ENCODE data around the gene ATRX.
"Not testable (repeated sequence)": the region's sequence is repeated elsewhere in the genome, so short reads cannot be mapped to it uniquely, and the experiment has no call there.

The ATRX gene

DNA sequence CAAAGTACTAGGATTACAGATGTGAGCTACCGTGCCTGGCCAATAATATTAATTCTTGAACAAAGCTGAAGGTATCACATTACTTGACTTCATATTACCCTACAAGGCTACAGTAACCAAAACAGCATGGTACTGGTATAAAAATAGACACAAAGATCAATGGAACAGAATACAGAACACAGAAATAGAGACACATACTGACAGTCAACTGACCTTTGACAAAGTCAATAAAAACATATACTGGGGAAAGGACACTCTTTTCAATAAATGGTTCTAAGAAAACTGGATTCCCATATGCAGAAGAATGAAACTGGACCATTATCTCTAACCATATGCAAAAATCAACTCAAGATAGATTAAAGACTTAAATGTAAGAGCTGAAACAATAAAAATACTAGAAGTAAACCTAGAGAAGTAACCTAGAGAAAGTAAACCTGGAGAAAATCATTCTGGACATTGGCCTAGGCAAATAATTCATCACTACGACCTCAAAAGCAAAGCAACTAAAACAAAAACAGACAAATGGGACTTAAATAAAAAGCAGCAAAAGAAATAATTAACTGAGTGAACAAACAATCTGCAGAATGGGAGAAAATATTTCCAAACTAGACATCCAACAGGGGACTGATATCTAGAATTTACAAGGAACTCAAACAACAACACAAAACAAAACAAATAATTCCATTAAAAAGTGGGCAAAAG, 182.2 kb downstream of the ATRX start:
- no peak for DNase-seq

DNA sequence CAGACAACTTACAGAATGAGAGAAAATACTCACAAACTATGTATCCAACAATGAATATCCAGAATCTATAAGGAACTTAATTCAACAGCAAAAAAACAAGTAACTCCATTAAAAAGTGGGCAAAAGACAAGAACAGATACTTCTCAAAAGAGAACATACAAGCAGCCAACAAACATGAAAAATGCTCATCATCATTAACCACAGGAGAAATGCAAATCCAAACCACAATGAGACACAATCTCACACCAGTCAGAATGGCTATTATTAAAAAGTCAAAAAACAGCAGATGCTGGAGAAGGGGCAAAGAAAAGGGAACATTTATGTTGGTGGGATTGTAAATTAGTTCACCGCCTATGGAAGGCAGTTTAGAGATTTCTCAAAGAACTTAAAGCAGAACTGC, 188.5 kb downstream of the ATRX start:
- DNase-seq, result no peak

- DNase-seq, result no peak
Measured at GRCh38 chrX:77597090-77597489, 188.9 kb downstream of the ATRX start.

- no peak for DNase-seq
Measured at GRCh38 chrX:77595848-77596247, 190.2 kb downstream of the ATRX start.

DNA sequence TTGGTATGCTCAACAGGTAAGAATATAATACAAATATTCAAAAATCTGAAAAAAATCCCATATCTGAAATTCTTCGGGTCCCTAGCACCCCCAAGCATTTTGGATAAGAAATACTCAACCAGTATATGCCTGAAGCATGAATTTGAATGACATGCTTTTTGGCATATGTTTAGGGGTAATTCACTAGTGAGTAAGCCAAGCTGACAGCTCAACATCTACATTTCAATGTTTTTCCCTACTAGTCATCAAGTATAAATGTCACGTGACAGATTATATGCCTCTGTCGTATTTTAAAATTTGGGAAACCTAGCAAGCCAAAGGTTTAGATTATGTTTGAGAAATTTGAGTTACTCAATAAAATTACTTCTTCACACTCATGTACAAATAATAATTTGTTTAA, 213.7 kb downstream of the ATRX start:
- DNase-seq, result no peak

- DNase-seq, result no peak
Measured at GRCh38 chrX:77565278-77565677, 220.7 kb downstream of the ATRX start.

DNA sequence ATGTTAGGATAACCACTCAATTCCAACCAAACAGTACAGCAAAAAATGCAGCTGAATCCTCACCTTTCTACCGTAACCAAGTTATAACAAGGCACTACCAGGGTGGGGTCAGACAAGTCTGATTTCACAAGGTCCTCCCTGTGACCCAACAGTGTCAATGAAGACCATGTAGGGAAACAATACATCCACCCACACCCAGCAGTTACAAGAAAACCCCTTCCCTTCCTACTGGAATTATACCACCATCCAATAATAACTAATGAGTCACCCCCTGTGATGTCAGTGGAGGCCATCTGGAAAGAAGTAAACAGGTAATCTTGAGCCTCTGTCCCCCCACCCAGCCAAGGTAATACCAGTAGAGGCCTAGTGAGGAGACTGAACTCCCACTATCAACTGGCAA, 221.2 kb downstream of the ATRX start:
- no peak for DNase-seq

DNA sequence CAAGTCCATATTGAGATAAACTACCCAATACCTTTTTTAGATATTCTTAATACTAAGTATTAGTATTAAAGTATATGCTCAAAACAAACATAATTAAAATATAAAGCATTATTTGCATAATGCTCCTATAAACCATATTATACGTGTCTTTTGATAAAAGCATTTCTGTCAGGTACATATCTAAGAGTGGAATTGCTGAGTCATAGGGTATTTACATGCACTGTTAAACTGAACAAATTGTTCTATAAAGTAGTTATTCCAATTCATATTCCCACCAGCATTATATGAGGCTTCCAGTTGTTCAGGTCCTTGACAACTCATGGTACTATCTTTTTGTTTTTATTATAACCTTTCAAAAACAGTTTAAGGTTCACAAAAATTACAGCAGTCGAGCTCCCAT, 224.6 kb downstream of the ATRX start:
- DNase-seq, result no peak

- no peak for DNase-seq
Measured at GRCh38 chrX:77556276-77556675, 229.7 kb downstream of the ATRX start.

DNA sequence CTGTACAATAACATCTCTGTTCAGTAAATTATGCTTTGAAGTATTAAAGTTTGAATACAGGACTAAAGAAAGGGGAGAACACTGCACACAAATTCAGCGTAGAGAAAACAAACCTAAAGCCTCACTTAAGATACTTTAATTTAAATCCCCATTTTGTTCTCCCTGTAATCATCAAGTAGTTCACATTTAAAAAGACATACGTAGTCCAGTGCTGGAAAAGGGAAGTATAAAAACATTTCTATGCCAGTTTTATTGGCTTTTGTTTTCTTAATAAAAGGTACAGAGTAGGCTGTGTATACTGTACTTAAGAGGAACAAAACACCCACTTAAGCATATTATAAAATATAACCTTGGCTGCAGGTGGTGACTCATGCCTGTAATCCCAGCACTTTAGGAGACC, 237.3 kb downstream of the ATRX start:
- no peak for DNase-seq

DNA sequence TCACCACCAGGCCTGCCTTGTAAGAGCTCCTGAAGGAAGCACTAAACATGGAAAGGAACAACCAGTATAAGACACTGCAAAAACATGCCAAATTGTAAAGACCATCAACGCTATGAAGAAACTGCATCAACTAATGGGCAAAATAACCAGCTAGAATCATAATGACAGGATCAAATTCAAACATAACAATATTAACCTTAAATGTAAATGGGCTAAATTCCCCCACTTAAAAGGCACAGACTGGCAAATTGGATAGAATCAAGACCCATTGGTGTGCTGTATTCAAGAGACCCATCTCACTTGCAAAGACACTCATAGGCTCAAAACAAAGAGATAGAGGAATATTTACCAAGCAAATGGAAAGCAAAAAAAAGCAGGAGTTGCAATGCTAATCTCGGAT, 246.2 kb downstream of the ATRX start:
- not testable (repeated sequence) for DNase-seq

DNA sequence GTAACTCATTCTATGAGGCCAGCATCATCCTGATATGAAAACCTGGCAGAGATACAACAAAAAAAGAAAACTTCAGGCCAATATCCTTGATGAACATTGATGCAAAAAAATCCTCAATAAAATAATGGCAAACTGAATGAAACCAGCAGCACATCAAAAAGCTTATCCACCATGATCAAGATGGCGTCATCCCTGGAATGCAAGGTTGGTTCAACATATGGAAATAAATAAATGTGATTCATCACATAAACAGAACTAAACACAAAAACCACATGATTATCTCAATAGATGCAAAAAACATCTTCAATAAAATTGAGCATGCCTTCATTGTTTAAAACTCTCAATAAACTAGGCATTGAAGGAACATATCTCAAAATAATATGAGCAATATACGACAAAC, 254.8 kb downstream of the ATRX start:
- DNase-seq, result not testable (repeated sequence)

DNA sequence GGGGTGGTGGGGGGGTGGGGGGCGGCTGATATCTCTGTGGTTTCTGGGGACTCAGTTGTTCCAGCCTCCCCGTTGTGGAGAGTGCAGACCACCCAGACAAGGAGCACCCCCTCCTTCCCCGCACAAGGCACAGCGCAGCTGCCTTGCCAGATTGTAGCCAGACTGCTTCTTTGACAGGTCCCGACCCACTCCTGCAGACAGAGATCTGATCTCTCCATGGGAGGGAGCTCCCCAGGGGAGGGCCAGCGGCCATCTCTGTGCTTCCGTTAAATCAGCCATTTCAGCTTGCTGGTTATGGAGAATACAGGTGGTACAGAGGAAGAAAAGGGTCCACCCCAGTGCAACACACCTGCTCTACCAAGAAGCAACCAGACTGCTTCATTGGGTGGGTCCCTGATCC, 258.0 kb downstream of the ATRX start:
- no peak for DNase-seq

DNA sequence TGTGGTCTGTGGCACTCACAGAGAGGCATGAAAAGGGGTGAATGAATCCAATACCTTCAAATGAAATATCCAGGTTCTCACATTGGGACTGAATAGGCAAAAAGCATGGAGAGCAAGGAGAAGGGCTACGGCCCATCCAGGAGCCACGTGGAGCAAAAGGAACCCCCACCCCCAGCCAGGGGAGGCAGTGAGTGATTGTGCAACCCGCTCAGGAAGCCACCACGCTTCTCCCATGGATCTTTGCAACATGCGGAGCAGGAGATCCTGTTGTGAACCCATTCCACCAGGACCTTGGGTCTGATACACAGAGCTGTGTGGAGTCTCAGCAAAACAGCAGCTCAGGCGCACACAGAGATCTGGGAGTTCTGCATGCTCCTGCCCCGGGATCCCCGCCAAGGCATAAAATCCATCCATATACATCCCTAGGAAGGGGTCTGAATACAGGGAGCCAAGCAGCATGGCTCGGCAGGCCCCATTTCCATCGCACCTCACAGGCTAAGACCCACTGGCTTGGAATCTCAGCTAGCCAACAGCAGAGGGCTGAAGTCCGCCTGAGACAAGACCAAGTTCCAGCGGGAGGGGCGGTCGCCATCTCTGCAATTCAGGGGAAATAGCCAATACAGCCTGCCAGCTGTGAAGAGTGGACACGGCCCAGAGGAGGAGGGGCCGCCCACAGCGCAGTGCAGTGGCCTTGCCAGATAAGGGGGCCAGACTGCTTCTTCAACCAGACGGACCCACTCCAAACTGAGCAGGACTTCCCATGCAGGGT, 258.6 kb downstream of the ATRX start:
- no peak for DNase-seq

DNA sequence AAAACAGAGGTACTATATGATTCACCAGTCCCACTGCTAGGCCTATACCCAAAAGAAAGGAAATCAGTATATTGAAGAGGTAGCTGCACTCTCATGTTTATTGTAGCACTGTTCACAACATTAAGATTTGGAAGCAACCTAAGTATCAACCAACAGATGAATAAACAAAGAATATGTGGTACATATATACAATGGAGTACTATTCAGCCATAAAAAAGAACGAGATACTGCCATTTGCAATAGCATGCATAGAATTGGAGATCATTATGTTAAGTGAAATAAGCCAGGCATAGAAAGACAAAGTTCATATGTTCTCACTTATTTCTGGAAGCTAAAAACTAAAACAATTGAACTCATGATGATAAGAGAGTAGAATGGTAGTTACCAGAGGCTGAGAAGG, 266.3 kb downstream of the ATRX start:
- no peak for DNase-seq

DNA sequence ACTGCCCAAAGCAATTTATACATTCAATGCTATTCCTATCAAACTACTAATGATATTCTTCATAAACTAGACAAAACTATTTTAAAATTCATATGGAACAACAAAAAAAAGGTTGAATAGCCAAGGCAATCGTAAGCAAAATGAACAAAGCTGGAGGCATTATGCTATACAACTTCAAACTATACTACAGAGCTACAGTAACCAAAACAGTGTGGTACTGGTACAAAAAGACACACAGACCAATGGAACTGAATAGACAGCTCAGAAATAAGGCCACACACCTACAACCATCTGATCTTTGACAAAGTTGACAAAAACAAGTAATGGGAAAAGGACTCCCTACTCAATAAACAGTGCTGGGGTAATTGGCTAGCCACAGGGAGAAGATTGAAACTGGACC, 271.8 kb downstream of the ATRX start:
- DNase-seq, result no peak

DNA sequence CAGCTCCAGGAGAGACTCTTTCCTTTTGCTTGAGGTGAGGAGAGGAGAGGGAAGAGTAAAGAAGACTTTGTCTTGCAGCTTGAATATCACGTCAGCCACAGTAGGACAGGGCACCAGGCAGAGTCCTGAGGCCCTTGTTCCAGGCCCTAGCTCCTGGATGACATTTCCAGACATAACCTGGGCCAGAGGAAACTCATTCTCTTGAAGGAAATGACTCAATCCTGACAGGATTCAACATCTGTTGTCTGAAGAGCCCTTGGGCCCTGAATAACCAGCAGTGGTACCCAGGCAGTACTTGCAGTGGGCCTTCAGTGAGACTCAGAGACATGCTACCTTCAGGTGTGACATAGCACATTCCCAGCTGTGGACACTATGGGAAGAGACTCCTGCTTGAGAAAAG, 276.0 kb downstream of the ATRX start:
- DNase-seq, result no peak

- DNase-seq, result peak; percentile 36
Measured at GRCh38 chrX:77505227-77505626, 280.8 kb downstream of the ATRX start.

DNA sequence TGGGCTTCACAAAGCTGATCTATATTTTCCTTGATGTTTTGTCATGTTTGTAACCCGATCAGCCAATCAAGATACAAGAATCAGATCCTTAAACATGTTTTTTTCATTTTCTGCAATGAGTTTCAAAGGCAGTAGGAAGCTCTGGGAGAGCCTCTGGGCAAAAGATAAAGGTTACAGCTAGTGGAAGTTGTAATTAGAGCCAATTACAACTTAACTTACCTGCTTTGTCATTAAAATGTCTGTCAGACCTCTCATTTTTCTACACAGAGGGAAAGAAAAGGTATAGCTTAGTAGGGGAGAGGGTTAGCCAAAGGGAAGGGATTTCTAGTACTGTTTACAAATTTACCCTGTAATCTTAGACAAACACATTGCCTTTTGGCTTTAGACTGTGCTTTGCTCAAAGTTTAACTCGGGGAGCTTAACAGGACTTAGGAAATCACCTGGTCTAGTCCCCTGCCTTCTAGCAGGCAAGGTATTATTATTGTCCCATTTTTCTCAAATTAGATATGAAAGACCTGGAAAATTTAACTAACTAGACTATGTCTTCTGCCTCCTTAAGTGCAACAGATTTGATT, 283.0 kb downstream of the ATRX start:
- DNase-seq, result no peak

DNA sequence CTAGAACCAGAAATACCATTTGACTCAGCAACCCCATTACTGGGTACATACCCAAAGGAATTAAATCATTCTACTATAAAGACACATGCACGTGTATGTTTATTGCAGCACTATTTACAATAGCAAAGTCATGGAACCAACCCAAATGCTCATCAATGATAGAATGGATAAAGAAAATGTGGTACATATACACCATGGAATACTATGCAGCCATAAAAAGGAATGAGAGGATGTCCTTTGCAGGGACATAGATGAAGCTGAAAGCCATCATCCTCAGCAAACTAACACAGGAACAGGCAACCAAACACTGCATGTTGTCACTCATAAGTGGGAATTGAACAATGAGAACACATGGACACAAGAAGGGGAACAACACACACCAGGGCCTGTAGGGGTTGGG, 285.9 kb downstream of the ATRX start:
- DNase-seq, result not testable (repeated sequence)

DNA sequence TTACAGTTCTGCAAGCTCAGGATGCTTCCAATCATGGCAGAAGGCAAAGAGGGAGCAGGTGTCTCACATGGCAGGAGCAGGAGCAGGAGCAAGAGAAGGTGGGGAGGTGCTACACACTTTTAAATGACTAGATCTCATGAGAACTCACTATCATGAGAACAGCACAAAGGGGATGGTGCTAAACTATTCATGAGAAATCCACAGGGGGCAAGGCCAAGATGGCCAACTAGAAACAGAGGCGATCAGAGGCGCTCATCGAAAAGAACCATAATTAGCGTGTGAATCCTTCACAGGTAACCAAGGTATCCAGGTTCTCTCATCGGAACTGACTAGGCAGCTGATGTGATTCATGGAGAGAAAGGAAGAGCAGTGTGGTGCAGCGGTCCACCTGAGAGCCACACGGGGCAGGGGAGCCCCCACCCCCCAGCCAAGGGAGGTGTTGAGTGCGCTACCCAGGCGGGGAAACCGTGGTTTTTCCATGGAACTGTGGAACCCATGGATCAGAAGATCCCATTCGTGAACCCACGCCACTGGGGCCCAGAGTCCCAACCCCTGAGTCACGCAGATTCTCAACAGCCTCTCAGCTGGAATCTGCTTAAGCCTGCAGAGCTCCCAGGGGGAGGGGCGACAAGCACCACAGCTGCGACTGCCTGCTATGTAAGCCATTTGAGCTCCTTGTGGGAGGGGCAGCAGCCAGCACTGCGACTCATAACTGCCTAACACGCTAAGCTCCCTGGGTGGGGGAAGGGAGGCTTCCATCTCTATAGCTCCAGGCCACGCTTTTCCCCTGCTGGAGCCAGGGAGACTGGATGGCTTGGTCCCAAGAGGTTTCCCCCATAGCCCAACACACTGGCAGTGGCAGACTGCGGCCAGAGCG, 292.1 kb downstream of the ATRX start:
- peak; percentile 4 for DNase-seq

GRCh38 chrX:77484045-77484444, 302.0 kb downstream of the ATRX start:
- DNase-seq, result no peak

DNA sequence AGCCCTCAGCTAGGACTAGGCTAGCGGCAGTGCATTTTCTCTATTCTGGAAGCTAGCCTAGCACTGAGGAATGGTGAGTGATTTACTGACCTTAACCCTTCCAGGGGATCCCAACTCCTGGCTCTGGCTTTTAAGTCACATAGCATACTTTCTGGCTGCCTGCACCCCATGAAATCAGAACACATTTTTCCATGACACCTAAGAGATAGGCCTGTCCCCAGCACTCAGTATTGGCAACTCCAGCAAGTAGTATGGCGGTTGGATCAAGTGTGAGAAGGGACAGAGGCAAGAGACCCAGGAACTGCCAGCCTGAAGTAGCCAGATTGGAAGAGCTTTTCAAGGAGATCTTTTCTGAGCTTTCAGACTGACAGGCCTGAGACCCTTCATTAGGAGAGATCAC, 330.6 kb downstream of the ATRX start:
- DNase-seq, result no peak
